ENCODE data around the gene ANTKMT. TPM values are rescaled to one million over a fixed set of nuclear protein-coding genes. Genes with fewer than 3 reads are reported as not detected.

The ANTKMT gene
- total RNA-seq, 1 donor from 2014 or later: 22.6 TPM

- Histone ChIP-seq H3K36me3 (ENCODE audit: insufficient read depth, low read length) (no peaks in the 10 kb centered on the region), H3K27me3 (ENCODE audit: insufficient read depth, low read length) (no peaks in the 10 kb centered on the region), H3K4me3 (ENCODE audit: insufficient read depth, low read depth, low read length) (no peak overlapping the region), H3K9me3 (ENCODE audit: insufficient read depth, low read depth, low read length) (no peaks in the 10 kb centered on the region), H3K4me2 (ENCODE audit: low read length) (no peak overlapping the region), H3K27ac (ENCODE audit: low read depth, low read length) (no peak overlapping the region), H3K9ac (ENCODE audit: low read length) (no peak overlapping the region), H2AFZ (ENCODE audit: low read depth, low read length) (no peak overlapping the region), H3K79me2 (ENCODE audit: insufficient read depth, low read length) (no peaks in the 10 kb centered on the region), H4K20me1 (ENCODE audit: insufficient read depth, low read length) (no peaks in the 10 kb centered on the region), H3K4me1 (ENCODE audit: insufficient read depth, low read length) (no peaks in the 10 kb centered on the region)
- DNase-seq (ENCODE audit: low read depth): no peak
- peaks cover 6% of the 10 kb centered on the region for H3K27me3 Mint-ChIP-seq (ENCODE audit: low read depth, unreplicated experiment)
- no peak overlapping the region for H3K4me3 Mint-ChIP-seq (ENCODE audit: unreplicated experiment)
- H3K36me3 Mint-ChIP-seq (ENCODE audit: low read depth, unreplicated experiment): no peaks in the 10 kb centered on the region
- no peaks in the 10 kb centered on the region for H3K9me3 Mint-ChIP-seq (ENCODE audit: unreplicated experiment)
- no peak for FAIRE-seq
- TF ChIP-seq EZH2 (IDR thresholded peaks at IDR 0.05; ENCODE audit: insufficient read depth, low read length): no peak
- no peak for TF ChIP-seq CTCF (IDR thresholded peaks at IDR 0.05; ENCODE audit: insufficient read depth, low read depth, low read length)
- no peaks in the 10 kb centered on the region for H3K4me1 Mint-ChIP-seq (ENCODE audit: low read depth, unreplicated experiment)
- no peak overlapping the region for H3K27ac Mint-ChIP-seq (ENCODE audit: unreplicated experiment)
These were observed 46.1 kb downstream of the ANTKMT start for GRCh38 chr16:766820-767640.

- no peak overlapping the region for H3K27ac Mint-ChIP-seq (ENCODE audit: unreplicated experiment)
- H3K36me3 Mint-ChIP-seq (ENCODE audit: low read depth, unreplicated experiment): no peaks in the 10 kb centered on the region
- no peak overlapping the region for H2AFZ ChIP-seq (ENCODE audit: low read depth, low read length)
- H3K27me3 Mint-ChIP-seq (ENCODE audit: low read depth, unreplicated experiment): peaks cover 6% of the 10 kb centered on the region
- H3K36me3 ChIP-seq (ENCODE audit: insufficient read depth, low read length): no peaks in the 10 kb centered on the region
- H3K9me3 ChIP-seq (ENCODE audit: insufficient read depth, low read depth, low read length): no peaks in the 10 kb centered on the region
- no peaks in the 10 kb centered on the region for H3K4me1 ChIP-seq (ENCODE audit: insufficient read depth, low read length)
- no peak overlapping the region for H3K9ac ChIP-seq (ENCODE audit: low read length)
- TF ChIP-seq EZH2 (IDR thresholded peaks at IDR 0.05; ENCODE audit: insufficient read depth, low read length) (no peak), CTCF (IDR thresholded peaks at IDR 0.05; ENCODE audit: insufficient read depth, low read depth, low read length) (no peak)
- H4K20me1 ChIP-seq (ENCODE audit: insufficient read depth, low read length): no peaks in the 10 kb centered on the region
- no peaks in the 10 kb centered on the region for H3K79me2 ChIP-seq (ENCODE audit: insufficient read depth, low read length)
- H3K4me2 ChIP-seq (ENCODE audit: low read length): no peak overlapping the region
- DNase-seq (ENCODE audit: low read depth) (no peak), FAIRE-seq (no peak)
- H3K4me3 Mint-ChIP-seq (ENCODE audit: unreplicated experiment): no peak overlapping the region
- H3K27ac ChIP-seq (ENCODE audit: low read depth, low read length): no peak overlapping the region
- H3K27me3 ChIP-seq (ENCODE audit: insufficient read depth, low read length): no peaks in the 10 kb centered on the region
- H3K9me3 Mint-ChIP-seq (ENCODE audit: unreplicated experiment): no peaks in the 10 kb centered on the region
- no peaks in the 10 kb centered on the region for H3K4me1 Mint-ChIP-seq (ENCODE audit: low read depth, unreplicated experiment)
- no peak overlapping the region for H3K4me3 ChIP-seq (ENCODE audit: insufficient read depth, low read depth, low read length)
These were observed 46.8 kb downstream of the ANTKMT start for GRCh38 chr16:767743-768235.

GRCh38 chr16:768428-768827 lies 47.5 kb downstream of the ANTKMT start:
- no peaks in the 10 kb centered on the region for H3K36me3 Mint-ChIP-seq (ENCODE audit: low read depth, unreplicated experiment)

More at GRCh38 chr16:768428-768827, 47.5 kb downstream of the ANTKMT start:
- Histone ChIP-seq H3K27ac (ENCODE audit: low read depth, low read length) (no peak overlapping the region), H3K4me3 (ENCODE audit: insufficient read depth, low read depth, low read length) (no peak overlapping the region), H3K9ac (ENCODE audit: low read length) (no peak overlapping the region), H3K4me2 (ENCODE audit: low read length) (no peak overlapping the region), H3K36me3 (ENCODE audit: insufficient read depth, low read length) (no peaks in the 10 kb centered on the region), H3K27me3 (ENCODE audit: insufficient read depth, low read length) (no peaks in the 10 kb centered on the region), H3K4me1 (ENCODE audit: insufficient read depth, low read length) (no peaks in the 10 kb centered on the region), H3K9me3 (ENCODE audit: insufficient read depth, low read depth, low read length) (no peaks in the 10 kb centered on the region), H4K20me1 (ENCODE audit: insufficient read depth, low read length) (no peaks in the 10 kb centered on the region), H2AFZ (ENCODE audit: low read depth, low read length) (no peak overlapping the region), H3K79me2 (ENCODE audit: insufficient read depth, low read length) (no peaks in the 10 kb centered on the region)
- Mint-ChIP-seq H3K9me3 (ENCODE audit: unreplicated experiment) (no peaks in the 10 kb centered on the region), H3K27ac (ENCODE audit: unreplicated experiment) (no peak overlapping the region), H3K4me1 (ENCODE audit: low read depth, unreplicated experiment) (no peaks in the 10 kb centered on the region), H3K27me3 (ENCODE audit: low read depth, unreplicated experiment) (peaks cover 6% of the 10 kb centered on the region), H3K4me3 (ENCODE audit: unreplicated experiment) (no peak overlapping the region)
- DNase-seq (ENCODE audit: low read depth): no peak
- no peak for TF ChIP-seq CTCF (IDR thresholded peaks at IDR 0.05; ENCODE audit: insufficient read depth, low read depth, low read length)
- no peak for TF ChIP-seq EZH2 (IDR thresholded peaks at IDR 0.05; ENCODE audit: insufficient read depth, low read length)
- FAIRE-seq: no peak

Data from astrocyte (in vitro differentiated cells and primary cell).